Inferior parietal cortex (tissue), 1 donor: ENCODE data around the gene CDKL2.
"Not testable (repeated sequence)": the region's sequence is repeated elsewhere in the genome, so short reads cannot be mapped to it uniquely, and the experiment has no call there.

Source experiments
- DNase-seq: peaks from one replicate; pipeline ENCODE4 v3.0.0-alpha.2; 2016; ENCODE audit errors: extremely low spot score

The CDKL2 gene

GRCh38 chr4:75552452-75552851 is 77.9 kb downstream of the CDKL2 start:
- no peak for DNase-seq

GRCh38 chr4:75549019-75549418 is 81.3 kb downstream of the CDKL2 start:
- no peak for DNase-seq

- no peak for DNase-seq
Observed at GRCh38 chr4:75547647-75548387, 82.5 kb downstream of the CDKL2 start.

- DNase-seq, result no peak
Observed at GRCh38 chr4:75545526-75545925, 84.8 kb downstream of the CDKL2 start.

- no peak for DNase-seq
Observed at GRCh38 chr4:75544870-75545269, 85.5 kb downstream of the CDKL2 start.

GRCh38 chr4:75544220-75544619 is 86.1 kb downstream of the CDKL2 start:
- DNase-seq, result not testable (repeated sequence)

GRCh38 chr4:75542824-75543223 is 87.5 kb downstream of the CDKL2 start:
- no peak for DNase-seq

GRCh38 chr4:75537308-75537707 is 93.0 kb downstream of the CDKL2 start:
- not testable (repeated sequence) for DNase-seq

GRCh38 chr4:75533926-75534325 is 96.4 kb downstream of the CDKL2 start:
- not testable (repeated sequence) for DNase-seq

GRCh38 chr4:75533339-75533887 is 96.9 kb downstream of the CDKL2 start:
- not testable (repeated sequence) for DNase-seq

- not testable (repeated sequence) for DNase-seq
Observed at GRCh38 chr4:75531536-75532143, 98.7 kb downstream of the CDKL2 start.

GRCh38 chr4:75530556-75531322 is 99.6 kb downstream of the CDKL2 start:
- no peak for DNase-seq
